ENCODE results near the gene QSOX2.

DNA sequence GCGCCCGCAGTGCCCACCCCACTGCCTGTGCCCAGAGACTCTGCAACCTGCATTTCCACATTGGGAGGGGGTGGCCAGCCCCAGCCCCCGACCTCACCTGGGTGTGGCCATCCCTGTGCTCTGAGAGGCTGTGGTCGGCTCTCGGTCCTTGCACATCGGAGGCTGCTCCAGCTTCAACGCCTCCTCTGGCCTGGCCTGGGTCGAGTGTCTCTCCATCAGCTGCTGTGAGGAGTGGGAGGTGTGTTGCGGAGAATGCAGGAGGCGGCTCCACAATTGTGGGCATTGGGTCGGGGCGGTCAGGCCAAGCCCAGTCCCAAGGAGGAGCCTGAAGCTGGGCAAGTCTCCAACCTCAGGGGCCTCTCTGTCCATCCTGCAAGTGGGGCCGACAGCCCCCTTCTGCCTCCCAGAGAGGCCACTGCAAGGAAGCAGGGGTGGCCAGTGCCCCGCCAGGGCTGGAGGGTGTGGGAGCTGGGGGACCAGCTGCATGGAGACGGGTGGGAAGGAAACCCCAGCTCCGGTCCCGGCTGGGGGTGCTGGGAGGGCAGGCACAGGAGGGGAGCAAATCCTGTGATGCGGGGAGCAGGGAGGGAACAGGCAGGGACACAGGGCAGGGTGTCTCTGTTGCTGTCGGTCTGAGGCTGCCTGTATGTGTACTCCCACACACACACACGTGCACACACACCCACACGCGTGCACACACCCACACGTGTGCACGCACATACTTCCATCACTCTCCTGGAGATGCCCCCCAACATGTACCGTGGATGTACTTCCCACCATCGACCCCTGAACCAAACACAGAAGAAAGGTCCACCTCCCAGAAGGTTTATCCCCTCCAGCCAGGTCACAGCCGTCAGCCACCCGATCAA, 29.4 kb upstream of the QSOX2 start:
- TF ChIP-seq GATA2 (IDR thresholded peaks at IDR 0.05; ENCODE audit: low read depth, low read length) = no peak
- no peak for TF ChIP-seq GATA3 (IDR thresholded peaks at IDR 0.05; ENCODE audit: low read depth, low read length)
